Tibial artery (tissue), 4 donors: Measurements from ENCODE around the gene GP1BA.

Source experiments
- DNase-seq, 2 donors: peaks; one replicate each; pipeline ENCODE4 v3.0.0-alpha.2; 2019
- H3K27ac ChIP-seq, 2 donors: fragments of 200-600 bp; sonication (generic) in 1 of 2; 1 replicate in 1 of 2; 2 replicates in 1 of 2; pipeline ENCODE4 v1.5.1; 2018 to 2019; ENCODE audit warnings: mild to moderate bottlenecking in 1 of 2
- H3K27me3 ChIP-seq, 2 donors: fragments of 200-600 bp; sonication (generic) in 1 of 2; one replicate each; pipeline versions ENCODE4 v1.5.1 to v1.6.0; 2016 to 2019
- H3K36me3 ChIP-seq, 3 donors: fragments of 200-600 bp; sonication (generic) in 2 of 3; one replicate each; pipeline ENCODE4 v1.5.1; 2016 to 2019; ENCODE audit warnings: mild to moderate bottlenecking in 2 of 3
- H3K4me1 ChIP-seq, 4 donors: fragments of 200-600 bp; sonication (generic) in 2 of 4; 1 replicate in 3 of 4; 2 replicates in 1 of 4; pipeline ENCODE4 v1.5.1; 2016 to 2019
- H3K4me3 ChIP-seq, 2 donors: fragments of 200-600 bp; sonication (generic) in 1 of 2; 1 replicate in 1 of 2; 2 replicates in 1 of 2; pipeline ENCODE4 v1.5.1; 2018 to 2019; ENCODE audit warnings: mild to moderate bottlenecking in 2 of 2
- H3K9me3 ChIP-seq, 3 donors: fragments of 200-600 bp; sonication (generic) in 1 of 3; one replicate each; pipeline ENCODE4 v1.5.1; 2016 to 2019
- intact Hi-C: fragments of 100-400 bp; cut with DNase I; formaldehyde crosslinking; loops from one replicate; pipeline ENCODE4 v1.15.0; 2023; ENCODE audit warnings: low total_unique reads
- TF ChIP-seq, protein P1 (sequence below), 2 experiments: fragments of 200-600 bp in 1 of 2; fragments of 450-650 bp in 1 of 2; IDR thresholded peaks; one replicate each; pipeline ENCODE4 v1.5.1; 2017 to 2019; ENCODE audit warnings: antibody characterized with exemption in 2 of 2, mild to moderate bottlenecking in 1 of 2, moderate library complexity in 1 of 2

GP1BA gene

DNA sequence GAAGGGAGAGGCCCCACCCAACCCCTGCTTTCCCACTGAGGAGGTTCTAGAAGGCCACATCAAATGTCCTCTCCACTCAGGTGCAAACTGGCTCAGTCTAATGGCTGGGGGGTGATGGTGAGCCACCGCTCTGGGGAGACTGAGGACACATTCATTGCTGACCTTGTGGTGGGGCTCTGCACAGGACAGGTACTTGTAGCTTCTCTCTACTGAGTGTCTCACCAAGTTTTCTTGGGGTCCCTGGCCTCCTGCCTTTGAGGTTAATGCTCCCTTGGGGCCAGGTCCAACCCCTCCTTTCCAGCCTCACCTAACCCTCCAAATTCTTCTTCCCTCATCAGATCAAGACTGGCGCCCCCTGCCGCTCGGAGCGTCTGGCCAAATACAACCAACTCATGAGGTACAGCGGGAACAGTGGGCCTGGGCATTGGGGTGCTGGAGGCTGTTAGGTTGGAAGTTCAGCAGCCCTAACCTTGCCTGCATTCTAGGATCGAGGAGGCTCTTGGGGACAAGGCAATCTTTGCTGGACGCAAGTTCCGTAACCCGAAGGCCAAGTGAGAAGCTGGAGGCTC, 24.5 kb downstream of the GP1BA start:
- TF ChIP-seq, protein P1, sequence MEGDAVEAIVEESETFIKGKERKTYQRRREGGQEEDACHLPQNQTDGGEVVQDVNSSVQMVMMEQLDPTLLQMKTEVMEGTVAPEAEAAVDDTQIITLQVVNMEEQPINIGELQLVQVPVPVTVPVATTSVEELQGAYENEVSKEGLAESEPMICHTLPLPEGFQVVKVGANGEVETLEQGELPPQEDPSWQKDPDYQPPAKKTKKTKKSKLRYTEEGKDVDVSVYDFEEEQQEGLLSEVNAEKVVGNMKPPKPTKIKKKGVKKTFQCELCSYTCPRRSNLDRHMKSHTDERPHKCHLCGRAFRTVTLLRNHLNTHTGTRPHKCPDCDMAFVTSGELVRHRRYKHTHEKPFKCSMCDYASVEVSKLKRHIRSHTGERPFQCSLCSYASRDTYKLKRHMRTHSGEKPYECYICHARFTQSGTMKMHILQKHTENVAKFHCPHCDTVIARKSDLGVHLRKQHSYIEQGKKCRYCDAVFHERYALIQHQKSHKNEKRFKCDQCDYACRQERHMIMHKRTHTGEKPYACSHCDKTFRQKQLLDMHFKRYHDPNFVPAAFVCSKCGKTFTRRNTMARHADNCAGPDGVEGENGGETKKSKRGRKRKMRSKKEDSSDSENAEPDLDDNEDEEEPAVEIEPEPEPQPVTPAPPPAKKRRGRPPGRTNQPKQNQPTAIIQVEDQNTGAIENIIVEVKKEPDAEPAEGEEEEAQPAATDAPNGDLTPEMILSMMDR (IDR thresholded peaks at IDR 0.05) = no peak
- Histone ChIP-seq H3K27me3 (no peaks in the 10 kb centered on the region), H3K27ac (no peak overlapping the region), H3K36me3 (peaks cover 24 to 36% (median 29%) of the 10 kb centered on the region in 3 donors), H3K4me1 (peaks cover 0 to 18% (median 8%) of the 10 kb centered on the region in 4 donors), H3K9me3 (no peaks in the 10 kb centered on the region), H3K4me3 (no peak overlapping the region)
- intact Hi-C loops = no loop called here
- no peak for DNase-seq

- Histone ChIP-seq H3K27me3 (no peaks in the 10 kb centered on the region), H3K4me3 (no peak overlapping the region), H3K4me1 (peaks cover 0 to 11% (median 6%) of the 10 kb centered on the region in 4 donors), H3K9me3 (no peaks in the 10 kb centered on the region), H3K36me3 (peaks cover 24 to 36% (median 29%) of the 10 kb centered on the region in 3 donors), H3K27ac (no peak overlapping the region)
- no peak for DNase-seq
- TF ChIP-seq, protein P1 (IDR thresholded peaks at IDR 0.05) = no peak
- intact Hi-C loops = no loop called here
Observed at GRCh38 chr17:4958102-4958501, 26.0 kb downstream of the GP1BA start.

DNA sequence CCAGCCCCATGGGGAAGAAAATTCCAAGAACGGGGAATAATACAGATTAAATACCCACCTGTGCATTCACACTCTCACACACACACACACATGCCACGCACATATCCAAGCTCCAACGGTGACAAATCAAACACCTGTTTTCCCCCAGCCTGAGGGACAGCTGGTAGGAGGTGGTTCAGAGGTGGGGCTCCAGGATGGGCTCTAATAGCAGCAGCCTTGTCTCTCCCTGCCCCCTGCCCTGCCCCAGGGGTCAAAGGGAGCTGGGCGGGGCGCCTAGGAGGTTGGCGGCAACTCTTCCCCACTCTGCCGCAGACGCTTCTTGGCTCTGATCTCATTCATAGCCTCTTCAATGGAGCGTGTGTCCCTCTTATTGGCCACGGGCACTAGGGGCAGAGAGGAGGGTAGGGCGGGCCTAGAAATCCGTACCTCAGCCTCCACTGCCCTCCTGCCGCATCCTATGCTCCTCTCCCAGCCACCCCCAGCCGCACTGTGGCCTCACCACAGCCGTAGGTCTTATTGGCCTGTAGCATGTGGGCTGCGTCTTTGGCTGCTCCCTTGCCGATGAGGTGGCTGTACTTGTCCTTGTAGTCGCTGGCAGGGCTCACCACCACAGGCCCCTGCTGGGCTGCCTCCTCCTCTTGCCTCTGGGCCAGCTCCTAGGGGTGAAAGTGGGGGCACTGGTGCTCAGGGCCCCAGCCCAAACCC, 27.3 kb downstream of the GP1BA start:
- Histone ChIP-seq H3K27ac (no peak overlapping the region), H3K4me1 (no peaks in the 10 kb centered on the region), H3K4me3 (no peak overlapping the region), H3K27me3 (no peaks in the 10 kb centered on the region), H3K9me3 (no peaks in the 10 kb centered on the region), H3K36me3 (peaks cover 24 to 36% (median 29%) of the 10 kb centered on the region in 3 donors)
- intact Hi-C loops = no loop called here
- TF ChIP-seq, protein P1 (IDR thresholded peaks at IDR 0.05) = no peak
- DNase-seq = no peak

DNA sequence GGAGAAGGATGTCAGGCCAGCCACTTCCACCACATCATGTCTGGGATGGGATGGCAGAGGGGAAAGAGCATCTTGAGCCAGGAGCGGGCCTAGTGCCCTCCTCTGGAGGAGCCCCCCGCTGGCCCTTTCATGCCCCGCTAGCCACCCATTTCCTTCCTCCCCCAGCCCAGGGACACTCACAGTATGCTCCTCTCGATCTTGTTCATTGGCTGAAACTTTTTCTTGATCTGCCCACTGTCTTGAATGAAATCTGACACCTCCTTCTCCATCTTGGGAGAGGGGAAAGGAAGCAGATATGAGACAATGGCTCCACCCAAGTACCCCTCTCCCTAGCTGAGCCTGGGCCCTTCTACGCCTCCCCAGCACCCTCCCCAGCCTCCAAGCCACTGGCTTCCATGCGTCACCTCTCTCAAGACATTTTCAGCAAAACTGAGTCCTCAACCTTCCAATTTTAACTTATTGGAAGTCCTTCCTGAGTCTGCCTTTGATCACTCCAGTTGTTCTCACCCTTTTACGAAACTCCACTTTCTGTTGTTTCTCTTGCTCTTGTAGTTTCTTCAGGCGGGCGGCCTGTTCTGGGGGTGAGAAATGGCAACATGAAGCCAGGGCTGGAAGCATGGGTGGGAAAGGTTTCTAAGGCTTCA, 28.3 kb downstream of the GP1BA start:
- Histone ChIP-seq H3K27me3 (no peaks in the 10 kb centered on the region), H3K4me1 (peaks cover 0 to 2% (median under 1%) of the 10 kb centered on the region in 4 donors), H3K36me3 (peaks cover 24 to 36% (median 29%) of the 10 kb centered on the region in 3 donors), H3K27ac (no peak overlapping the region), H3K9me3 (no peaks in the 10 kb centered on the region), H3K4me3 (no peak overlapping the region)
- TF ChIP-seq, protein P1 (IDR thresholded peaks at IDR 0.05) = no peak
- DNase-seq = no peak
- intact Hi-C loops = no loop called here

DNA sequence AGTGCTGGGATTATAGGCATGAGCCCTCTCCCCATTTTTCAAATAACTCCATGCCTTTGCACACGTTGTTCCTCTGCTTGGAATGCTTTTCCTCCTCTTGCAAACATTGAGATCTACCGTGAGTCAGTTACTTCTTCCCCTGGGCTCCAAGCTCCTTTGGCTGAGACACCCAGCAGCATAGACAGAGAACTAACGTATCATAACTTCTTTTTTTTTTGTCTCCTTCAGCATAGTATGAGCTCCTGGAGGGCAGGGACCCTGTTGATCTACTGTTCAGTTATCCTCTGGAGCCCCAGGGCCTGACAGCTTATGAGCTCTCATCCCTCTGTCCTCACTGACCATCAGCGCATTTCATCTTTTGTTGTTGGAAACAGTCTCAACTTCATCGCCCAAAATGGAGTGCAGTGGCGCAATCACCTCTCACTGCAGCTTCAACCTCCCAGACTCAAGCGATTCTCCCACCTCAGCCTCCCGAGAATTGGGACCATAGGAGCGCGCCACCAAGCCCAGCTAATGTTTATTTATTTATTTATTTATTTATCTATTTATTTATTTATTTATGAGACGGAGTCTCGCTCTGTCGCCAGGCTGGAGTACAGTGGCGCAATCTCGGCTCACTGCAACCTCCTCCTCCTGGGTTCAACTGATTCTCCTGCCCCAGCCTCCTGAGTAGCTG, 33.4 kb downstream of the GP1BA start:
- peaks cover 5 to 25% (median 15%) of the 10 kb centered on the region in 3 donors for H3K36me3 ChIP-seq
- intact Hi-C loops = no loop called here
- DNase-seq = no peak
- H3K9me3 ChIP-seq = no peaks in the 10 kb centered on the region
- H3K4me1 ChIP-seq = peaks cover 0 to 34% (median 32%) of the 10 kb centered on the region in 4 donors
- no peak overlapping the region for H3K27ac ChIP-seq
- no peaks in the 10 kb centered on the region for H3K27me3 ChIP-seq
- peak overlapping the region in 1 of 2 donors; percentile 66 for H3K4me3 ChIP-seq
- TF ChIP-seq, protein P1 (IDR thresholded peaks at IDR 0.05) = no peak
